GM12878 (cell line): ENCODE measurements around the gene GALNT11. TPM values are rescaled to one million over a fixed set of nuclear protein-coding genes. Genes with fewer than 3 reads are reported as not detected.

Source experiments
- BCL11A ChIP-seq: IDR thresholded peaks from 2 replicates; pipeline ENCODE4 v1.6.1; 2011; ENCODE audit warnings: low read depth, low read length
- CHD2 ChIP-seq: IDR thresholded peaks from 2 replicates; pipeline ENCODE4 v1.6.1; 2011; ENCODE audit warnings: low read depth, low read length, improper control_type of control experiment, borderline replicate concordance
- ETV6 ChIP-seq, 2 experiments: fragments of 450-650 bp in 1 of 2; IDR thresholded peaks in 1 of 2; conservative IDR thresholded peaks in 1 of 2; 2 replicates each; pipeline ENCODE4 v1.6.1; 2014; ENCODE audit warnings: antibody characterized with exemption in 1 of 2, borderline replicate concordance in 1 of 2, low read depth in 1 of 2, mild to moderate bottlenecking in 1 of 2, moderate library complexity in 1 of 2
- MTA2 ChIP-seq: fragments of 450-650 bp; IDR thresholded peaks from 2 replicates; pipeline ENCODE4 v1.6.1; 2016; ENCODE audit warnings: low read depth, mild to moderate bottlenecking, moderate library complexity
- POLR2A ChIP-seq: IDR thresholded peaks from 2 replicates; pipeline ENCODE4 v1.6.1; 2011; ENCODE audit warnings: low read depth, mild to moderate bottlenecking, low read length
- RB1 ChIP-seq: fragments of 450-650 bp; formaldehyde crosslinking; IDR thresholded peaks from 2 replicates; pipeline ENCODE4 v1.6.1; 2017; ENCODE audit warnings: mild to moderate bottlenecking, borderline replicate concordance
- RBBP5 ChIP-seq: fragments of 200-600 bp; sonication (generic); conservative IDR thresholded peaks from 2 replicates; pipeline ENCODE4 v1.6.1; 2016
- SMAD5 ChIP-seq: IDR thresholded peaks from 2 replicates; pipeline ENCODE4 v1.6.1; 2016; ENCODE audit warnings: antibody characterized with exemption, low read depth
- SREBF2 ChIP-seq: IDR thresholded peaks from 2 replicates; pipeline ENCODE4 v1.6.1; 2012; ENCODE audit warnings: mild to moderate bottlenecking, low read length
- TARDBP ChIP-seq: IDR thresholded peaks from 2 replicates; pipeline ENCODE4 v1.6.1; 2016; ENCODE audit warnings: borderline replicate concordance
- polyA plus RNA-seq, 11 experiments: library from polyadenylated mRNA; depleted of rRNA in 4 of 11; unstranded in 6 of 11; stranded (reverse) in 5 of 11; fragments of >200 nt; fragmentation: Nextera tagmentation in 4 of 11; fragmentation: Illumina TruSeq in 1 of 11; extraction: Ambion mirVana in 4 of 11; extraction: Trizol in 1 of 11; gene quantifications; 1 replicate in 1 of 11; 2 replicates in 10 of 11; pipeline versions ENCODE4 v1.2.1 to v1.2.3, GENCODE V29; 2011 to 2016; ENCODE audit warnings: inconsistent platforms in 2 of 11, missing spikeins in 2 of 11, low read depth in 1 of 11
- total RNA-seq, 4 experiments: library from RNA; depleted of rRNA in 3 of 4; stranded (reverse); fragments of >200 nt in 3 of 4; fragmentation: Illumina TruSeq in 1 of 4; extraction: Trizol in 1 of 4; gene quantifications; 2 replicates each; pipeline versions ENCODE4 v1.2.1 to v1.2.3, GENCODE V29; 2013 to 2021
- TF ChIP-seq, protein P1 (sequence below): IDR thresholded peaks from 2 replicates; pipeline ENCODE4 v1.6.1; 2012; ENCODE audit warnings: improper control_type of control experiment, low read depth, low read length; ENCODE audit not compliant: insufficient replicate concordance
- TF ChIP-seq, protein P2 (sequence below): fragments of 450-650 bp; formaldehyde crosslinking; IDR thresholded peaks from 2 replicates; pipeline ENCODE4 v1.4.0; 2022; ENCODE audit warnings: mild to moderate bottlenecking, moderate library complexity
- TF ChIP-seq, protein P3 (sequence below): fragments of 150-350 bp; IDR thresholded peaks from 2 replicates; pipeline ENCODE4 v1.6.1; 2016; ENCODE audit warnings: low read depth, low read length
- TF ChIP-seq, protein P4 (sequence below): fragments of 450-650 bp; IDR thresholded peaks from 2 replicates; pipeline ENCODE4 v1.6.1; 2018; ENCODE audit warnings: mild to moderate bottlenecking, low read depth, moderate library complexity; ENCODE audit not compliant: partially characterized antibody

GALNT11 gene
- total and polyA plus RNA-seq, 10 of the 15 experiments (the other 5 are each of a cell fraction or from before 2014, with no cell fraction given), result 2.0 to 9.5 (median 6.4) TPM

DNA sequence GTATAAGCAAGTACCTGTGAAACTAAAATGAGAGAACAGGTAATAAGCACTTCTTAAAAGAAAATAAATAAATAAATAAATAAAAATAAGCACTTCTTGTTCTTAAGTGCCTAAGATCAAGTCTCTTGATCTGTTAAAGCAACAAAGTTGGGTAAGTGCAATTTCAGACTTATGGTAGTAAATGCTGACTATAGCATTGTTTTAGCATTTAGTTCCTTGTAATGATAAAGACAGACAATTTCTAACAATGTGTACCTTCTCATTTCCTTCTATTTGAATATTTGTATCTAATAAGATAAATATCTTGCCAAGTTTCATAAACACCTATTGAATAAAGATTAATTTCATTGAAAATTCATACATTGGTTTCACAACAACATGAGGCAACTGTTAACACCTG is 87.4 kb downstream of the GALNT11 start (continued):
- TF ChIP-seq, protein P1, sequence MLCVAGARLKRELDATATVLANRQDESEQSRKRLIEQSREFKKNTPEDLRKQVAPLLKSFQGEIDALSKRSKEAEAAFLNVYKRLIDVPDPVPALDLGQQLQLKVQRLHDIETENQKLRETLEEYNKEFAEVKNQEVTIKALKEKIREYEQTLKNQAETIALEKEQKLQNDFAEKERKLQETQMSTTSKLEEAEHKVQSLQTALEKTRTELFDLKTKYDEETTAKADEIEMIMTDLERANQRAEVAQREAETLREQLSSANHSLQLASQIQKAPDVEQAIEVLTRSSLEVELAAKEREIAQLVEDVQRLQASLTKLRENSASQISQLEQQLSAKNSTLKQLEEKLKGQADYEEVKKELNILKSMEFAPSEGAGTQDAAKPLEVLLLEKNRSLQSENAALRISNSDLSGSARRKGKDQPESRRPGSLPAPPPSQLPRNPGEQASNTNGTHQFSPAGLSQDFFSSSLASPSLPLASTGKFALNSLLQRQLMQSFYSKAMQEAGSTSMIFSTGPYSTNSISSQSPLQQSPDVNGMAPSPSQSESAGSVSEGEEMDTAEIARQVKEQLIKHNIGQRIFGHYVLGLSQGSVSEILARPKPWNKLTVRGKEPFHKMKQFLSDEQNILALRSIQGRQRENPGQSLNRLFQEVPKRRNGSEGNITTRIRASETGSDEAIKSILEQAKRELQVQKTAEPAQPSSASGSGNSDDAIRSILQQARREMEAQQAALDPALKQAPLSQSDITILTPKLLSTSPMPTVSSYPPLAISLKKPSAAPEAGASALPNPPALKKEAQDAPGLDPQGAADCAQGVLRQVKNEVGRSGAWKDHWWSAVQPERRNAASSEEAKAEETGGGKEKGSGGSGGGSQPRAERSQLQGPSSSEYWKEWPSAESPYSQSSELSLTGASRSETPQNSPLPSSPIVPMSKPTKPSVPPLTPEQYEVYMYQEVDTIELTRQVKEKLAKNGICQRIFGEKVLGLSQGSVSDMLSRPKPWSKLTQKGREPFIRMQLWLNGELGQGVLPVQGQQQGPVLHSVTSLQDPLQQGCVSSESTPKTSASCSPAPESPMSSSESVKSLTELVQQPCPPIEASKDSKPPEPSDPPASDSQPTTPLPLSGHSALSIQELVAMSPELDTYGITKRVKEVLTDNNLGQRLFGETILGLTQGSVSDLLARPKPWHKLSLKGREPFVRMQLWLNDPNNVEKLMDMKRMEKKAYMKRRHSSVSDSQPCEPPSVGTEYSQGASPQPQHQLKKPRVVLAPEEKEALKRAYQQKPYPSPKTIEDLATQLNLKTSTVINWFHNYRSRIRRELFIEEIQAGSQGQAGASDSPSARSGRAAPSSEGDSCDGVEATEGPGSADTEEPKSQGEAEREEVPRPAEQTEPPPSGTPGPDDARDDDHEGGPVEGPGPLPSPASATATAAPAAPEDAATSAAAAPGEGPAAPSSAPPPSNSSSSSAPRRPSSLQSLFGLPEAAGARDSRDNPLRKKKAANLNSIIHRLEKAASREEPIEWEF, result no peak
- TF ChIP-seq CHD2, result no peak
- TF ChIP-seq TARDBP, result no peak
- TF ChIP-seq BCL11A, result no peak
- TF ChIP-seq SMAD5, result no peak
- TF ChIP-seq RBBP5, result no peak
- TF ChIP-seq SREBF2, result no peak
- TF ChIP-seq, protein P2, sequence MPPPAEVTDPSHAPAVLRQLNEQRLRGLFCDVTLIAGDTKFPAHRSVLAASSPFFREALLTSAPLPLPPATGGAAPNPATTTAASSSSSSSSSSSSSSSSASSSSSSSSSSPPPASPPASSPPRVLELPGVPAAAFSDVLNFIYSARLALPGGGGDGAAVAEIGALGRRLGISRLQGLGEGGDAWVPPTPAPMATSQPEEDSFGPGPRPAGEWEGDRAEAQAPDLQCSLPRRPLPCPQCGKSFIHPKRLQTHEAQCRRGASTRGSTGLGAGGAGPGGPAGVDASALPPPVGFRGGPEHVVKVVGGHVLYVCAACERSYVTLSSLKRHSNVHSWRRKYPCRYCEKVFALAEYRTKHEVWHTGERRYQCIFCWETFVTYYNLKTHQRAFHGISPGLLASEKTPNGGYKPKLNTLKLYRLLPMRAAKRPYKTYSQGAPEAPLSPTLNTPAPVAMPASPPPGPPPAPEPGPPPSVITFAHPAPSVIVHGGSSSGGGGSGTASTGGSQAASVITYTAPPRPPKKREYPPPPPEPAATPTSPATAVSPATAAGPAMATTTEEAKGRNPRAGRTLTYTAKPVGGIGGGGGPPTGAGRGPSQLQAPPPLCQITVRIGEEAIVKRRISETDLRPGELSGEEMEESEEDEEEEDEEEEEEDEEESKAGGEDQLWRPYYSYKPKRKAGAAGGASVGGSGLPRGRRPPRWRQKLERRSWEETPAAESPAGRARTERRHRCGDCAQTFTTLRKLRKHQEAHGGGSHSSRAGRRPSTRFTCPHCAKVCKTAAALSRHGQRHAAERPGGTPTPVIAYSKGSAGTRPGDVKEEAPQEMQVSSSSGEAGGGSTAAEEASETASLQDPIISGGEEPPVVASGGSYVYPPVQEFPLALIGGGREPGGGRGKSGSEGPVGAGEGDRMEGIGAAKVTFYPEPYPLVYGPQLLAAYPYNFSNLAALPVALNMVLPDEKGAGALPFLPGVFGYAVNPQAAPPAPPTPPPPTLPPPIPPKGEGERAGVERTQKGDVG (CRISPR knock-in tag), result no peak
- TF ChIP-seq, protein P3, sequence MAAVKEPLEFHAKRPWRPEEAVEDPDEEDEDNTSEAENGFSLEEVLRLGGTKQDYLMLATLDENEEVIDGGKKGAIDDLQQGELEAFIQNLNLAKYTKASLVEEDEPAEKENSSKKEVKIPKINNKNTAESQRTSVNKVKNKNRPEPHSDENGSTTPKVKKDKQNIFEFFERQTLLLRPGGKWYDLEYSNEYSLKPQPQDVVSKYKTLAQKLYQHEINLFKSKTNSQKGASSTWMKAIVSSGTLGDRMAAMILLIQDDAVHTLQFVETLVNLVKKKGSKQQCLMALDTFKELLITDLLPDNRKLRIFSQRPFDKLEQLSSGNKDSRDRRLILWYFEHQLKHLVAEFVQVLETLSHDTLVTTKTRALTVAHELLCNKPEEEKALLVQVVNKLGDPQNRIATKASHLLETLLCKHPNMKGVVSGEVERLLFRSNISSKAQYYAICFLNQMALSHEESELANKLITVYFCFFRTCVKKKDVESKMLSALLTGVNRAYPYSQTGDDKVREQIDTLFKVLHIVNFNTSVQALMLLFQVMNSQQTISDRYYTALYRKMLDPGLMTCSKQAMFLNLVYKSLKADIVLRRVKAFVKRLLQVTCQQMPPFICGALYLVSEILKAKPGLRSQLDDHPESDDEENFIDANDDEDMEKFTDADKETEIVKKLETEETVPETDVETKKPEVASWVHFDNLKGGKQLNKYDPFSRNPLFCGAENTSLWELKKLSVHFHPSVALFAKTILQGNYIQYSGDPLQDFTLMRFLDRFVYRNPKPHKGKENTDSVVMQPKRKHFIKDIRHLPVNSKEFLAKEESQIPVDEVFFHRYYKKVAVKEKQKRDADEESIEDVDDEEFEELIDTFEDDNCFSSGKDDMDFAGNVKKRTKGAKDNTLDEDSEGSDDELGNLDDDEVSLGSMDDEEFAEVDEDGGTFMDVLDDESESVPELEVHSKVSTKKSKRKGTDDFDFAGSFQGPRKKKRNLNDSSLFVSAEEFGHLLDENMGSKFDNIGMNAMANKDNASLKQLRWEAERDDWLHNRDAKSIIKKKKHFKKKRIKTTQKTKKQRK, result no peak
- no peak for TF ChIP-seq POLR2A
- TF ChIP-seq ETV6 (conservative IDR thresholded peaks at IDR 0.05 in 1 of 2, IDR thresholded peaks at IDR 0.05 in 1 of 2; ENCODE audit: borderline replicate concordance in 1 of 2, low read depth in 1 of 2), result no peak
- TF ChIP-seq RB1, result no peak
- TF ChIP-seq MTA2, result no peak
- TF ChIP-seq, protein P4, sequence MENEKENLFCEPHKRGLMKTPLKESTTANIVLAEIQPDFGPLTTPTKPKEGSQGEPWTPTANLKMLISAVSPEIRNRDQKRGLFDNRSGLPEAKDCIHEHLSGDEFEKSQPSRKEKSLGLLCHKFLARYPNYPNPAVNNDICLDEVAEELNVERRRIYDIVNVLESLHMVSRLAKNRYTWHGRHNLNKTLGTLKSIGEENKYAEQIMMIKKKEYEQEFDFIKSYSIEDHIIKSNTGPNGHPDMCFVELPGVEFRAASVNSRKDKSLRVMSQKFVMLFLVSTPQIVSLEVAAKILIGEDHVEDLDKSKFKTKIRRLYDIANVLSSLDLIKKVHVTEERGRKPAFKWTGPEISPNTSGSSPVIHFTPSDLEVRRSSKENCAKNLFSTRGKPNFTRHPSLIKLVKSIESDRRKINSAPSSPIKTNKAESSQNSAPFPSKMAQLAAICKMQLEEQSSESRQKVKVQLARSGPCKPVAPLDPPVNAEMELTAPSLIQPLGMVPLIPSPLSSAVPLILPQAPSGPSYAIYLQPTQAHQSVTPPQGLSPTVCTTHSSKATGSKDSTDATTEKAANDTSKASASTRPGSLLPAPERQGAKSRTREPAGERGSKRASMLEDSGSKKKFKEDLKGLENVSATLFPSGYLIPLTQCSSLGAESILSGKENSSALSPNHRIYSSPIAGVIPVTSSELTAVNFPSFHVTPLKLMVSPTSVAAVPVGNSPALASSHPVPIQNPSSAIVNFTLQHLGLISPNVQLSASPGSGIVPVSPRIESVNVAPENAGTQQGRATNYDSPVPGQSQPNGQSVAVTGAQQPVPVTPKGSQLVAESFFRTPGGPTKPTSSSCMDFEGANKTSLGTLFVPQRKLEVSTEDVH, result no peak
- TF ChIP-seq, all 136 proteins: peak for 0
